Endodermal cell (in vitro differentiated cells): ENCODE data around the gene ZNF385A. TPM values are rescaled to one million over a fixed set of nuclear protein-coding genes. Genes with fewer than 3 reads are reported as not detected.

Source experiments
- DNase-seq: peaks from one replicate; pipeline ENCODE4 v3.0.0-alpha.2; 2017
- H3K27ac ChIP-seq: 2 replicates; pipeline ENCODE4 v1.5.1; 2013; ENCODE audit warnings: mild to moderate bottlenecking, low read depth, low read length, moderate library complexity
- H3K27me3 ChIP-seq: 2 replicates; pipeline ENCODE4 v1.6.1; 2013; ENCODE audit warnings: mild to moderate bottlenecking, low read length, moderate library complexity; ENCODE audit not compliant: insufficient read depth, control insufficient read depth, poor library complexity, severe bottlenecking
- H3K36me3 ChIP-seq: 2 replicates; pipeline ENCODE4 v1.7.0; 2013; ENCODE audit warnings: mild to moderate bottlenecking, low read length, moderate library complexity; ENCODE audit not compliant: control insufficient read depth, insufficient read depth
- H3K4me1 ChIP-seq: one replicate; pipeline ENCODE4 v1.7.0; 2013; ENCODE audit warnings: low read length; ENCODE audit not compliant: control insufficient read depth, insufficient read depth
- H3K4me3 ChIP-seq: 2 replicates; pipeline ENCODE4 v1.5.1; 2013; ENCODE audit warnings: mild to moderate bottlenecking, low read length, moderate library complexity
- H3K9ac ChIP-seq: 2 replicates; pipeline ENCODE4 v1.6.1; 2013; ENCODE audit warnings: mild to moderate bottlenecking, low read length, moderate library complexity; ENCODE audit not compliant: poor library complexity, severe bottlenecking; ENCODE audit errors: extremely low read depth
- H3K9me3 ChIP-seq: 2 replicates; pipeline ENCODE4 v1.6.1; 2013; ENCODE audit warnings: mild to moderate bottlenecking, low read length, moderate library complexity; ENCODE audit not compliant: control insufficient read depth
- H3K27ac Mint-ChIP-seq: 2 replicates; pipeline ENCODE4 v1.8.0; 2020; ENCODE audit warnings: mixed read lengths
- H3K27me3 Mint-ChIP-seq: 2 replicates; pipeline ENCODE4 v1.8.0; 2021; ENCODE audit warnings: mild to moderate bottlenecking, mixed read lengths; ENCODE audit not compliant: insufficient read depth
- H3K36me3 Mint-ChIP-seq: 2 replicates; pipeline ENCODE4 v1.8.0; 2020; ENCODE audit warnings: low read depth, mixed read lengths
- H3K4me1 Mint-ChIP-seq: 2 replicates; pipeline ENCODE4 v1.8.0; 2020; ENCODE audit warnings: mixed read lengths
- H3K4me3 Mint-ChIP-seq: 2 replicates; pipeline ENCODE4 v1.8.0; 2020; ENCODE audit warnings: mild to moderate bottlenecking, moderate library complexity, mixed read lengths
- H3K9me3 Mint-ChIP-seq: 2 replicates; pipeline ENCODE4 v1.8.0; 2020; ENCODE audit warnings: mild to moderate bottlenecking, mixed read lengths
- CTCF ChIP-seq: fragments of 200-600 bp; sonication (generic); conservative IDR thresholded peaks from 2 replicates; pipeline ENCODE4 v1.5.0; 2021; ENCODE audit warnings: antibody characterized with exemption, mild to moderate bottlenecking
- WGBS, 2 experiments: methylation state at CpG; one replicate each; pipeline versions ENCODE4 v1.1.5 to v1.1.7; 2013; ENCODE audit warnings: missing lambda C conversion rate in 2 of 2, mixed read lengths in 1 of 2; ENCODE audit not compliant: insufficient coverage in 1 of 2, insufficient read length in 1 of 2; 5-methylcytosine and 5-hydroxymethylcytosine counted together
- total RNA-seq, 2 donors: library from RNA; stranded (reverse); fragmentation: NEBNext Ultra II Directional in 1 of 2; extraction: Animal tissue kit (Norgen Biotek cat#: 25700) in 1 of 2; gene quantifications; 2 replicates in 1 of 2; 3 replicates in 1 of 2; pipeline ENCODE4 v1.2.1, GENCODE V29; 2021

The ZNF385A gene
- total RNA-seq, 2 donors from 2014 or later, result 10.5 to 16.3 TPM

DNA sequence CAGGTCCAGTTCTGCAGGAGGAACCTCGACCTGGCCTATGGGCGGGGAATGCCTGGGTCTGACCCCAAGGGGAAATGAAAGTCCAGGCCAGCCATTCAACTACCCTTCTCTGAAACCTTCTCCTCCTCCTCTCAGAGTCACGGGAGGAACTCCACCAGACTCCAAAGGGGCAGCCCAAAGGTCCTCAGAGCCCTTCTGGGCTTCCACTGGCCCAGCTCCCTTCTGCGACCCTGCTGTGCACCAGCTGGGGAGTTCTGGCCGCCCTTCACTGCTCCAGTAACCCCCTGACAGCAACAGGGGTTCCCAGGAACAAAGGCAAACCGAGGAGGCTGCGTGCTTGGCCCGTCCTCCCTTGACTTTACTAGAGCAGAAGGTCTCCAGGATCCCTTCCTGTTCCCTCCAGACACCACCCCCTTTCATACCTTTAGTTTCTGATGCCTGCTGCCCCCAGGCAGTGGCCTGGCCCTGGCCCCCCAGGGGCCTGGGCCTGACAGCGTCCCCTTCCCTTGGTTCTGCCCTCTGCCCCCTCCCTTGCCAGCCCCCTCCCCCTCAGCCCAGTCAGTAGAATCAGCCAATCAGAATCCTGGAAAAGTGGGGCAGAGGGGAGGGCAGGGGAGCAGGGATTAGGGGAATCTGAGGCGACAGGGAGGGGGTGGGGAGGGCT is 850 bp upstream of the ZNF385A start:
- peak; percentile 79 for DNase-seq
- peaks cover 27% of the 10 kb centered on the region for H3K4me1 ChIP-seq
- no peaks in the 10 kb centered on the region for H3K36me3 ChIP-seq
- H3K4me3 Mint-ChIP-seq, result peak overlapping the region; percentile 19
- no peaks in the 10 kb centered on the region for H3K9me3 Mint-ChIP-seq
- H3K36me3 Mint-ChIP-seq, result peaks cover 6% of the 10 kb centered on the region
- H3K9ac ChIP-seq, result no peak overlapping the region
- no peaks in the 10 kb centered on the region for H3K9me3 ChIP-seq
- no peak overlapping the region for H3K27ac Mint-ChIP-seq
- H3K4me1 Mint-ChIP-seq, result peaks cover 54% of the 10 kb centered on the region
- peaks cover 2% of the 10 kb centered on the region for H3K27me3 Mint-ChIP-seq
- no peak for TF ChIP-seq CTCF
- H3K27ac ChIP-seq, result no peak overlapping the region
- H3K27me3 ChIP-seq, result no peaks in the 10 kb centered on the region
- WGBS, 2 experiments, result 46 to 50% methylated on average over 8 to 10 of the region's 10 CpGs
- no peak overlapping the region for H3K4me3 ChIP-seq

DNA sequence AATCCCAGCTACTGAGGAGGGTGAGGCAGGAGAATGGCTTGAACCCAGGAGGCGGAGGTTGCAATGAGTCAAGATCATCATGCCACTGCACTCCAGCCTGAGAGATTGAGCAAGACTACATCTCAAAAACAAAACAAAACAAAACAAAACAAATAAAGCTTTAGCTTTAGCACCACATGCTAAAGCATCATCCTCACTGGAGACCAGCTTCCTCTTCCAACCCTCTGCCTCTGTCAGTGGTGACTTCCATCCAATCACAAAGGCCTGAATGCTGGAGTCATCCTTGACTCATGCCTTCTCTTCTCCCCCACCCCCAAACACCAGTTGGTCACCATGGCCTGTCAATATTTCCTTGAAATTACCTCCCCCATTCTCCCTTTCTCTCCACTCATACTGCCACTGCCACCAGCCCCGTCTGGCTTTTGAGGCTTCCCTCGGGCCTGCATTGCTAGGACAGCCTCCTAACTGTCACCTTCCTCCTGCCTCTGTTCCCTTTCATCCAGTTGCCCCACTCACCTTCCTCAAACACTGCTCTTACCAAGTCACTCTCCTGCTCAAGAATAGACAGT is 1.4 kb downstream of the ZNF385A start:
- 89 to 100% methylated on average over 3 of the region's 3 CpGs for WGBS, 2 experiments
- no peaks in the 10 kb centered on the region for H3K9me3 Mint-ChIP-seq
- peaks cover 5% of the 10 kb centered on the region for H3K27me3 ChIP-seq
- H3K9ac ChIP-seq, result no peak overlapping the region
- H3K27ac ChIP-seq, result no peak overlapping the region
- no peak for TF ChIP-seq CTCF
- no peak for DNase-seq
- peaks cover 6% of the 10 kb centered on the region for H3K36me3 Mint-ChIP-seq
- no peak overlapping the region for H3K4me3 Mint-ChIP-seq
- peaks cover 22% of the 10 kb centered on the region for H3K4me1 ChIP-seq
- no peaks in the 10 kb centered on the region for H3K36me3 ChIP-seq
- H3K27me3 Mint-ChIP-seq, result peaks cover 6% of the 10 kb centered on the region
- peaks cover 47% of the 10 kb centered on the region for H3K4me1 Mint-ChIP-seq
- no peak overlapping the region for H3K4me3 ChIP-seq
- H3K9me3 ChIP-seq, result no peaks in the 10 kb centered on the region
- H3K27ac Mint-ChIP-seq, result no peak overlapping the region

GRCh38 chr12:54381136-54381535 is 3.4 kb downstream of the ZNF385A start:
- no peak overlapping the region for H3K9ac ChIP-seq
- peaks cover 26% of the 10 kb centered on the region for H3K27me3 Mint-ChIP-seq
- peaks cover 14% of the 10 kb centered on the region for H3K4me1 ChIP-seq
- no peak for TF ChIP-seq CTCF
- H3K27ac Mint-ChIP-seq, result no peak overlapping the region
- H3K9me3 ChIP-seq, result no peaks in the 10 kb centered on the region
- no peaks in the 10 kb centered on the region for H3K36me3 ChIP-seq
- no peaks in the 10 kb centered on the region for H3K9me3 Mint-ChIP-seq
- 87 to 95% methylated on average over 3 to 4 of the region's 4 CpGs for WGBS, 2 experiments
- H3K27me3 ChIP-seq, result peaks cover 9% of the 10 kb centered on the region
- H3K4me1 Mint-ChIP-seq, result peaks cover 44% of the 10 kb centered on the region
- H3K27ac ChIP-seq, result no peak overlapping the region
- no peak overlapping the region for H3K4me3 ChIP-seq
- H3K36me3 Mint-ChIP-seq, result peaks cover 6% of the 10 kb centered on the region
- no peak for DNase-seq
- no peak overlapping the region for H3K4me3 Mint-ChIP-seq
